MM.1S (cell line): ENCODE results near the gene ATP5ME.

Source experiments
- EZH2 ChIP-seq: fragments of 300-600 bp; sonication (generic); optimal IDR thresholded peaks from 2 replicates; pipeline ENCODE3; 2017; ENCODE audit warnings: low read depth, mild to moderate bottlenecking, antibody characterized with exemption, low read length, mixed read lengths
- EZH2phosphoT487 ChIP-seq: fragments of 300-600 bp; sonication (generic); IDR thresholded peaks from 2 replicates; pipeline ENCODE4 v1.6.1; 2018; ENCODE audit warnings: antibody characterized with exemption, low read length
- TF ChIP-seq, protein P1 (sequence below): fragments of 300-600 bp; sonication (generic); IDR thresholded peaks from 2 replicates; pipeline ENCODE4 v1.5.1; 2016; ENCODE audit warnings: antibody characterized with exemption, low read length, mixed read lengths

DNA sequence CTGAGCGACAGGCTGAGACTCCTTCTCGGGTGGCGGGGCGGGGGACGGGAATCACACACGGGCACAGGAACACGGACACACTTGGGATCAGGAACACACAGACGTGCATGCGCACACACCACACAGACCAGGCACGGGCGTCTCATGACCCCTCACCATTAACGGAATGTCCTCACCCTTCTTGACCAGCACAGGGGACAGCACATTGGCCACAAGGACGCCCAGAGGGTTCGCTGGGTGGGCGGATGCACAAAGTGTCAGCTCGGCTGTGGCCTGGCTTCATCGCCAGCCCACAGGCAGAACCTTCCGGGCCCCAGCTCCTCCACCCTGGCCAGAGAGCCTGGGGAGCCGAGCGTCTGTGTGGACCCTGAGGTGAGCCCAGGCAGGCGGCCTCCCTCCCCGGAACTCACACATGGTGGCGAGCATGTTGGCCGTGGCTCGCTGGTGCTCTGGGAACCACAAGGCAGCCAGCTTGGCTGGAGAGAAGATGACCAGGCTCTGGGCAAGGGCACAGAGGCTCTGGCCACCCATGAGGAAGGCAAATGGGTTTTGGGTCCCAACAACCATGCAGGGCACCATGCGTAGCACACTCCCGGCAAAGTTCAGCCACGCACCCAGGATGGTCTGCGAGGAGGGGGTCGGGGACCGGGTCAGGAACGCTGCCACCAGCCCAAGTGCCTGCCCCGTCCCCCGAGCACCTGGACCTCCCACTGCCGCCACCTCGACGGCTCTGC is 11.8 kb upstream of the ATP5ME start:
- TF ChIP-seq, protein P1, sequence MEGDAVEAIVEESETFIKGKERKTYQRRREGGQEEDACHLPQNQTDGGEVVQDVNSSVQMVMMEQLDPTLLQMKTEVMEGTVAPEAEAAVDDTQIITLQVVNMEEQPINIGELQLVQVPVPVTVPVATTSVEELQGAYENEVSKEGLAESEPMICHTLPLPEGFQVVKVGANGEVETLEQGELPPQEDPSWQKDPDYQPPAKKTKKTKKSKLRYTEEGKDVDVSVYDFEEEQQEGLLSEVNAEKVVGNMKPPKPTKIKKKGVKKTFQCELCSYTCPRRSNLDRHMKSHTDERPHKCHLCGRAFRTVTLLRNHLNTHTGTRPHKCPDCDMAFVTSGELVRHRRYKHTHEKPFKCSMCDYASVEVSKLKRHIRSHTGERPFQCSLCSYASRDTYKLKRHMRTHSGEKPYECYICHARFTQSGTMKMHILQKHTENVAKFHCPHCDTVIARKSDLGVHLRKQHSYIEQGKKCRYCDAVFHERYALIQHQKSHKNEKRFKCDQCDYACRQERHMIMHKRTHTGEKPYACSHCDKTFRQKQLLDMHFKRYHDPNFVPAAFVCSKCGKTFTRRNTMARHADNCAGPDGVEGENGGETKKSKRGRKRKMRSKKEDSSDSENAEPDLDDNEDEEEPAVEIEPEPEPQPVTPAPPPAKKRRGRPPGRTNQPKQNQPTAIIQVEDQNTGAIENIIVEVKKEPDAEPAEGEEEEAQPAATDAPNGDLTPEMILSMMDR, result no peak
- TF ChIP-seq EZH2phosphoT487 (no peak), EZH2 (no peak)
